H1 (cell line): ENCODE results near the gene DRAM1. TPM values are rescaled to one million over a fixed set of nuclear protein-coding genes. Genes with fewer than 3 reads are reported as not detected.

Source experiments
- BRCA1 ChIP-seq: IDR thresholded peaks from 2 replicates; pipeline ENCODE4 v1.6.1; 2012; ENCODE audit warnings: low read depth, low read length, improper control_type of control experiment
- CBX8 ChIP-seq: fragments of 300-800, 300-1000 bp; sonication (generic); IDR thresholded peaks from 2 replicates; pipeline ENCODE4 v1.7.1; 2016; ENCODE audit warnings: low read depth, low read length, borderline replicate concordance
- CHD1 ChIP-seq: IDR thresholded peaks from 2 replicates; pipeline ENCODE4 v1.6.1; 2012; ENCODE audit warnings: low read depth, low read length, improper control_type of control experiment
- CHD2 ChIP-seq: IDR thresholded peaks from 2 replicates; pipeline ENCODE4 v1.6.1; 2012; ENCODE audit warnings: low read length, improper control_type of control experiment
- CREB1 ChIP-seq: IDR thresholded peaks from 2 replicates; pipeline ENCODE4 v1.6.1; 2012; ENCODE audit warnings: inconsistent platforms
- EP300 ChIP-seq, 2 experiments: IDR thresholded peaks; 1 replicate in 1 of 2; 2 replicates in 1 of 2; pipeline ENCODE4 v1.6.1; 2011 to 2012; ENCODE audit warnings: low read depth in 2 of 2, low read length in 2 of 2, mild to moderate bottlenecking in 2 of 2, borderline replicate concordance in 1 of 2, inconsistent platforms in 1 of 2, moderate library complexity in 1 of 2
- JUN ChIP-seq: IDR thresholded peaks from 2 replicates; pipeline ENCODE4 v1.6.1; 2011; ENCODE audit warnings: low read depth, mild to moderate bottlenecking, improper control_type of control experiment, low read length
- MAFK ChIP-seq: IDR thresholded peaks from 2 replicates; pipeline ENCODE4 v1.6.1; 2012; ENCODE audit warnings: low read depth, mild to moderate bottlenecking, improper control_type of control experiment, low read length
- NRF1 ChIP-seq: IDR thresholded peaks from 2 replicates; pipeline ENCODE4 v1.6.1; 2011; ENCODE audit warnings: mild to moderate bottlenecking, low read depth, low read length, improper control_type of control experiment
- PHF8 ChIP-seq: fragments of 200-600 bp; sonication (generic); conservative IDR thresholded peaks from 2 replicates; pipeline ENCODE4 v1.7.1; 2012; ENCODE audit warnings: low read depth, mild to moderate bottlenecking, inconsistent platforms, low read length, moderate library complexity
- SIX5 ChIP-seq: IDR thresholded peaks from 2 replicates; pipeline ENCODE4 v1.6.1; 2011; ENCODE audit warnings: mild to moderate bottlenecking, low read depth, low read length
- SP1 ChIP-seq: IDR thresholded peaks from 2 replicates; pipeline ENCODE4 v1.6.1; 2011; ENCODE audit warnings: low read depth, low read length
- polyA plus RNA-seq, 7 experiments: library from polyadenylated mRNA; depleted of rRNA in 3 of 7; stranded (reverse) in 5 of 7; unstranded in 2 of 7; fragments of >200 nt in 5 of 7; fragments of 200-250 nt in 2 of 7; gene quantifications; 1 replicate in 5 of 7; 2 replicates in 1 of 7; 4 replicates in 1 of 7; pipeline versions ENCODE4 v1.2.1 to v1.2.3, GENCODE V29; 2011 to 2013; ENCODE audit warnings: missing spikeins in 2 of 7, mixed read lengths in 2 of 7
- total RNA-seq: library from RNA; stranded (reverse); fragmentation: NEBNext Ultra II Directional; extraction: Animal tissue kit (Norgen Biotek cat#: 25700); gene quantifications from 2 replicates; pipeline ENCODE4 v1.2.1, GENCODE V29; 2021
- TF ChIP-seq, protein P1 (sequence below): fragments of 300-600 bp; sonication (generic); IDR thresholded peaks from 2 replicates; pipeline ENCODE4 v1.7.1; 2012; ENCODE audit warnings: low read length, moderate library complexity, mild to moderate bottlenecking, inconsistent platforms; ENCODE audit not compliant: insufficient replicate concordance

The DRAM1 gene
- total and polyA plus RNA-seq, 2 of the 8 experiments (the other 6 are each of a cell fraction or from before 2014, with no cell fraction given): 4.6 to 6.2 TPM

DNA sequence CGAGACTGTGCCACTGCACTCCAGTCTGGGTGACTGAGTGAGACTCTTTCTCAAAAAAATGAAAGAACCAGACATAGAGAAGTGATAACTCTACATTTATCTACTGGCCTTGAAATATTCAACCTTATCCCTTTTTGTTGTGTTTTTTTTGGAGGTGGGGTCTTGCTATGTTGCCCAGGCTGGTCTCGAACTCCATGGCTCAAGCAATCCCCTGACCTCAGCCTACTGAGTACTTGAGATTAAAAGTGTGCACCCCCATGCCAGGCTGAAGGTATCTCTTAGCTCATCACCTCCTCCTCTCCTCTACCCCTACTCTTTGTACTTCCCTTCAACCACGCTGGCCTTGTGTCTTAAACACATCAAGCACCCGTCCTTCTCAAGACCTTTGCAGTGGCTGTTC, 3.8 kb downstream of the DRAM1 start (continued):
- TF ChIP-seq, protein P1, sequence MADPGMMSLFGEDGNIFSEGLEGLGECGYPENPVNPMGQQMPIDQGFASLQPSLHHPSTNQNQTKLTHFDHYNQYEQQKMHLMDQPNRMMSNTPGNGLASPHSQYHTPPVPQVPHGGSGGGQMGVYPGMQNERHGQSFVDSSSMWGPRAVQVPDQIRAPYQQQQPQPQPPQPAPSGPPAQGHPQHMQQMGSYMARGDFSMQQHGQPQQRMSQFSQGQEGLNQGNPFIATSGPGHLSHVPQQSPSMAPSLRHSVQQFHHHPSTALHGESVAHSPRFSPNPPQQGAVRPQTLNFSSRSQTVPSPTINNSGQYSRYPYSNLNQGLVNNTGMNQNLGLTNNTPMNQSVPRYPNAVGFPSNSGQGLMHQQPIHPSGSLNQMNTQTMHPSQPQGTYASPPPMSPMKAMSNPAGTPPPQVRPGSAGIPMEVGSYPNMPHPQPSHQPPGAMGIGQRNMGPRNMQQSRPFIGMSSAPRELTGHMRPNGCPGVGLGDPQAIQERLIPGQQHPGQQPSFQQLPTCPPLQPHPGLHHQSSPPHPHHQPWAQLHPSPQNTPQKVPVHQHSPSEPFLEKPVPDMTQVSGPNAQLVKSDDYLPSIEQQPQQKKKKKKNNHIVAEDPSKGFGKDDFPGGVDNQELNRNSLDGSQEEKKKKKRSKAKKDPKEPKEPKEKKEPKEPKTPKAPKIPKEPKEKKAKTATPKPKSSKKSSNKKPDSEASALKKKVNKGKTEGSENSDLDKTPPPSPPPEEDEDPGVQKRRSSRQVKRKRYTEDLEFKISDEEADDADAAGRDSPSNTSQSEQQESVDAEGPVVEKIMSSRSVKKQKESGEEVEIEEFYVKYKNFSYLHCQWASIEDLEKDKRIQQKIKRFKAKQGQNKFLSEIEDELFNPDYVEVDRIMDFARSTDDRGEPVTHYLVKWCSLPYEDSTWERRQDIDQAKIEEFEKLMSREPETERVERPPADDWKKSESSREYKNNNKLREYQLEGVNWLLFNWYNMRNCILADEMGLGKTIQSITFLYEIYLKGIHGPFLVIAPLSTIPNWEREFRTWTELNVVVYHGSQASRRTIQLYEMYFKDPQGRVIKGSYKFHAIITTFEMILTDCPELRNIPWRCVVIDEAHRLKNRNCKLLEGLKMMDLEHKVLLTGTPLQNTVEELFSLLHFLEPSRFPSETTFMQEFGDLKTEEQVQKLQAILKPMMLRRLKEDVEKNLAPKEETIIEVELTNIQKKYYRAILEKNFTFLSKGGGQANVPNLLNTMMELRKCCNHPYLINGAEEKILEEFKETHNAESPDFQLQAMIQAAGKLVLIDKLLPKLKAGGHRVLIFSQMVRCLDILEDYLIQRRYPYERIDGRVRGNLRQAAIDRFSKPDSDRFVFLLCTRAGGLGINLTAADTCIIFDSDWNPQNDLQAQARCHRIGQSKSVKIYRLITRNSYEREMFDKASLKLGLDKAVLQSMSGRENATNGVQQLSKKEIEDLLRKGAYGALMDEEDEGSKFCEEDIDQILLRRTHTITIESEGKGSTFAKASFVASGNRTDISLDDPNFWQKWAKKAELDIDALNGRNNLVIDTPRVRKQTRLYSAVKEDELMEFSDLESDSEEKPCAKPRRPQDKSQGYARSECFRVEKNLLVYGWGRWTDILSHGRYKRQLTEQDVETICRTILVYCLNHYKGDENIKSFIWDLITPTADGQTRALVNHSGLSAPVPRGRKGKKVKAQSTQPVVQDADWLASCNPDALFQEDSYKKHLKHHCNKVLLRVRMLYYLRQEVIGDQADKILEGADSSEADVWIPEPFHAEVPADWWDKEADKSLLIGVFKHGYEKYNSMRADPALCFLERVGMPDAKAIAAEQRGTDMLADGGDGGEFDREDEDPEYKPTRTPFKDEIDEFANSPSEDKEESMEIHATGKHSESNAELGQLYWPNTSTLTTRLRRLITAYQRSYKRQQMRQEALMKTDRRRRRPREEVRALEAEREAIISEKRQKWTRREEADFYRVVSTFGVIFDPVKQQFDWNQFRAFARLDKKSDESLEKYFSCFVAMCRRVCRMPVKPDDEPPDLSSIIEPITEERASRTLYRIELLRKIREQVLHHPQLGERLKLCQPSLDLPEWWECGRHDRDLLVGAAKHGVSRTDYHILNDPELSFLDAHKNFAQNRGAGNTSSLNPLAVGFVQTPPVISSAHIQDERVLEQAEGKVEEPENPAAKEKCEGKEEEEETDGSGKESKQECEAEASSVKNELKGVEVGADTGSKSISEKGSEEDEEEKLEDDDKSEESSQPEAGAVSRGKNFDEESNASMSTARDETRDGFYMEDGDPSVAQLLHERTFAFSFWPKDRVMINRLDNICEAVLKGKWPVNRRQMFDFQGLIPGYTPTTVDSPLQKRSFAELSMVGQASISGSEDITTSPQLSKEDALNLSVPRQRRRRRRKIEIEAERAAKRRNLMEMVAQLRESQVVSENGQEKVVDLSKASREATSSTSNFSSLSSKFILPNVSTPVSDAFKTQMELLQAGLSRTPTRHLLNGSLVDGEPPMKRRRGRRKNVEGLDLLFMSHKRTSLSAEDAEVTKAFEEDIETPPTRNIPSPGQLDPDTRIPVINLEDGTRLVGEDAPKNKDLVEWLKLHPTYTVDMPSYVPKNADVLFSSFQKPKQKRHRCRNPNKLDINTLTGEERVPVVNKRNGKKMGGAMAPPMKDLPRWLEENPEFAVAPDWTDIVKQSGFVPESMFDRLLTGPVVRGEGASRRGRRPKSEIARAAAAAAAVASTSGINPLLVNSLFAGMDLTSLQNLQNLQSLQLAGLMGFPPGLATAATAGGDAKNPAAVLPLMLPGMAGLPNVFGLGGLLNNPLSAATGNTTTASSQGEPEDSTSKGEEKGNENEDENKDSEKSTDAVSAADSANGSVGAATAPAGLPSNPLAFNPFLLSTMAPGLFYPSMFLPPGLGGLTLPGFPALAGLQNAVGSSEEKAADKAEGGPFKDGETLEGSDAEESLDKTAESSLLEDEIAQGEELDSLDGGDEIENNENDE: no peak
- TF ChIP-seq JUN (no peak), SIX5 (no peak), BRCA1 (no peak), CHD1 (no peak), PHF8 (no peak), CBX8 (no peak), MAFK (no peak), CREB1 (no peak), SP1 (no peak), EP300 (IDR thresholded peaks at IDR 0.05; ENCODE audit: borderline replicate concordance in 1 of 2, low read depth in 2 of 2, low read length in 2 of 2) (no peak), NRF1 (no peak), CHD2 (no peak)
